ENCODE results near the gene RLN1. TPM values are rescaled to one million over a fixed set of nuclear protein-coding genes. Genes with fewer than 3 reads are reported as not detected.
"Not testable (repeated sequence)": the region's sequence is repeated elsewhere in the genome, so short reads cannot be mapped to it uniquely, and the experiment has no call there.

The RLN1 gene
- total and polyA plus RNA-seq, 10 of the 15 experiments (the other 5 are each of a cell fraction or from before 2014, with no cell fraction given): 0.80 to 2.8 (median 1.9) TPM

- TF ChIP-seq, protein P1, sequence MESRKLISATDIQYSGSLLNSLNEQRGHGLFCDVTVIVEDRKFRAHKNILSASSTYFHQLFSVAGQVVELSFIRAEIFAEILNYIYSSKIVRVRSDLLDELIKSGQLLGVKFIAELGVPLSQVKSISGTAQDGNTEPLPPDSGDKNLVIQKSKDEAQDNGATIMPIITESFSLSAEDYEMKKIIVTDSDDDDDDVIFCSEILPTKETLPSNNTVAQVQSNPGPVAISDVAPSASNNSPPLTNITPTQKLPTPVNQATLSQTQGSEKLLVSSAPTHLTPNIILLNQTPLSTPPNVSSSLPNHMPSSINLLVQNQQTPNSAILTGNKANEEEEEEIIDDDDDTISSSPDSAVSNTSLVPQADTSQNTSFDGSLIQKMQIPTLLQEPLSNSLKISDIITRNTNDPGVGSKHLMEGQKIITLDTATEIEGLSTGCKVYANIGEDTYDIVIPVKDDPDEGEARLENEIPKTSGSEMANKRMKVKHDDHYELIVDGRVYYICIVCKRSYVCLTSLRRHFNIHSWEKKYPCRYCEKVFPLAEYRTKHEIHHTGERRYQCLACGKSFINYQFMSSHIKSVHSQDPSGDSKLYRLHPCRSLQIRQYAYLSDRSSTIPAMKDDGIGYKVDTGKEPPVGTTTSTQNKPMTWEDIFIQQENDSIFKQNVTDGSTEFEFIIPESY (IDR thresholded peaks at IDR 0.05): no peak
- no peak for TF ChIP-seq ASH2L (IDR thresholded peaks at IDR 0.05; ENCODE audit: borderline replicate concordance, low read depth)
- no peak for TF ChIP-seq SREBF1 (IDR thresholded peaks at IDR 0.05; ENCODE audit: low read length)
- TF ChIP-seq RB1 (IDR thresholded peaks at IDR 0.05; ENCODE audit: borderline replicate concordance): no peak
- no peak for TF ChIP-seq SREBF2 (IDR thresholded peaks at IDR 0.05; ENCODE audit: low read length)
- TF ChIP-seq USF2 (IDR thresholded peaks at IDR 0.05; ENCODE audit: borderline replicate concordance, low read depth, low read length): no peak
Observed at GRCh38 chr9:5305741-5306140, 33.9 kb downstream of the RLN1 start (continued).

- peak; percentile 100 for FAIRE-seq
- intact Hi-C loops (cut with micrococcal nuclease; ENCODE audit: unreplicated experiment); DNase-seq (ENCODE audit: low read depth, low spot score); H4K20me1 ChIP-seq (ENCODE audit: control insufficient read depth, insufficient read depth); CTCF ChIA-PET; SMC1A ChIA-PET (ENCODE audit: uncharacterized antibody, unreplicated experiment); H3K4me2 ChIP-seq (ENCODE audit: control insufficient read depth, insufficient read depth); H3K79me2 ChIP-seq (ENCODE audit: control insufficient read depth, insufficient read depth, low read length); H3K36me3 ChIP-seq (ENCODE audit: control insufficient read depth in 2 of 2, insufficient read depth in 2 of 2, low read length in 1 of 2); BruUV-seq (replicated peaks); H3K27me3 ChIP-seq (replicated peaks in 1 of 2; ENCODE audit: control insufficient read depth in 2 of 2, insufficient read depth in 2 of 2, low read length in 1 of 2); POLR2A ChIA-PET; H3K9me3 ChIP-seq (replicated peaks; ENCODE audit: control insufficient read depth, insufficient read depth, low read length); H3K4me1 ChIP-seq (ENCODE audit: control insufficient read depth, insufficient read depth, low read length); H3K27ac ChIP-seq (ENCODE audit: control insufficient read depth, insufficient read depth); in situ Hi-C loops (cut with MboI); H3K4me3 ChIP-seq; H3K9ac ChIP-seq (ENCODE audit: control insufficient read depth, insufficient read depth, low read length): not testable (repeated sequence)
- RAD21 ChIA-PET (ENCODE audit: unreplicated experiment): interaction anchor here (0.6 kb wide), 1 partner anchor 287 kb away, joined by 3 read pairs; no protein-coding TSS in a partner anchor
- ATAC-seq: peak; percentile 100
- 7% methylated on average over 15 of the region's 50 CpGs for WGBS (ENCODE audit: insufficient coverage, insufficient replicate concordance, low lambda C conversion rate, missing lambda C conversion rate)
- peak within 1 kb of the TSS; percentile 68 for H2AFZ ChIP-seq (ENCODE audit: control insufficient read depth, low read depth, low read length)
- peak; percentile 21; the same call in 1 of the 2 replicates for TF ChIP-seq NFYB (IDR thresholded peaks at IDR 0.05; ENCODE audit: insufficient read depth, low read depth, low read length)
Observed at GRCh38 chr9:5303840-5304795, 35.6 kb downstream of the RLN1 start, which contains the start of gene RLN2. RLN2 (minus strand) TSS chr9:5304716; CDS start chr9:5304580, 136 bp downstream.
